GM12878 (cell line): ENCODE measurements around the gene RER1. TPM values are rescaled to one million over a fixed set of nuclear protein-coding genes. Genes with fewer than 3 reads are reported as not detected.
A peak's percentile ranks its signal among the peaks of the same experiment; 100 is the strongest.

ENCODE experiments used
- ATF7 ChIP-seq: fragments of 450-650 bp; IDR thresholded peaks from 2 replicates; pipeline ENCODE4 v1.6.1; 2016; ENCODE audit warnings: low read depth, mild to moderate bottlenecking
- CBX5 ChIP-seq: sonication (generic); IDR thresholded peaks from 2 replicates; pipeline ENCODE4 v1.6.1; 2016; ENCODE audit warnings: low read depth, moderate library complexity, mild to moderate bottlenecking, inconsistent platforms
- DPF2 ChIP-seq: fragments of 450-650 bp; IDR thresholded peaks from 2 replicates; pipeline ENCODE4 v1.6.1; 2017; ENCODE audit warnings: mild to moderate bottlenecking
- EP300 ChIP-seq, 2 experiments: fragments of 150-350 bp in 1 of 2; IDR thresholded peaks; 2 replicates each; pipeline ENCODE4 v1.6.1; 2011 to 2012; ENCODE audit warnings: low read depth in 2 of 2, low read length in 2 of 2, borderline replicate concordance in 1 of 2, improper control_type of control experiment in 1 of 2, inconsistent platforms in 1 of 2; ENCODE audit not compliant: control insufficient read depth in 1 of 2
- FOXM1 ChIP-seq: IDR thresholded peaks from 2 replicates; pipeline ENCODE4 v1.6.1; 2012; ENCODE audit warnings: low read depth, mild to moderate bottlenecking, inconsistent platforms, low read length, moderate library complexity
- MXI1 ChIP-seq: fragments of 150-350 bp; IDR thresholded peaks from 2 replicates; pipeline ENCODE4 v1.6.1; 2011; ENCODE audit warnings: low read depth, mild to moderate bottlenecking, inconsistent platforms, low read length, improper control_type of control experiment
- NBN ChIP-seq: fragments of 450-650 bp; IDR thresholded peaks from 2 replicates; pipeline ENCODE4 v1.6.1; 2016
- NR2C2 ChIP-seq: IDR thresholded peaks from 2 replicates; pipeline ENCODE4 v1.6.1; 2011; ENCODE audit warnings: borderline replicate concordance, low read depth; ENCODE audit not compliant: control insufficient read depth, insufficient read length
- RAD21 ChIP-seq: IDR thresholded peaks from 2 replicates; pipeline ENCODE4 v1.6.1; 2011; ENCODE audit warnings: mild to moderate bottlenecking, low read depth, low read length, moderate library complexity; ENCODE audit not compliant: insufficient read depth
- SPI1 ChIP-seq: IDR thresholded peaks from 2 replicates; pipeline ENCODE4 v1.6.1; 2011; ENCODE audit warnings: low read depth, mild to moderate bottlenecking, low read length, moderate library complexity, borderline replicate concordance; ENCODE audit not compliant: insufficient read depth
- TCF12 ChIP-seq: IDR thresholded peaks from 2 replicates; pipeline ENCODE4 v1.6.1; 2011; ENCODE audit warnings: low read depth, mild to moderate bottlenecking, low read length
- TCF3 ChIP-seq: IDR thresholded peaks from 2 replicates; pipeline ENCODE4 v1.6.1; 2012; ENCODE audit warnings: low read depth, mild to moderate bottlenecking, low read length, borderline replicate concordance; ENCODE audit not compliant: insufficient read depth
- USF1 ChIP-seq: IDR thresholded peaks from 2 replicates; pipeline ENCODE4 v1.6.1; 2011; ENCODE audit warnings: borderline replicate concordance, low read depth, mild to moderate bottlenecking, moderate library complexity, mixed read lengths, low read length; ENCODE audit not compliant: insufficient read depth; ENCODE audit errors: extremely low read length
- USF2 ChIP-seq: IDR thresholded peaks from 2 replicates; pipeline ENCODE4 v1.6.1; 2011; ENCODE audit warnings: low read depth, low read length, improper control_type of control experiment, borderline replicate concordance
- ZNF622 ChIP-seq: fragments of 450-650 bp; IDR thresholded peaks from 2 replicates; pipeline ENCODE4 v1.6.1; 2017; ENCODE audit warnings: mild to moderate bottlenecking, inconsistent platforms
- polyA plus RNA-seq, 11 experiments: library from polyadenylated mRNA; depleted of rRNA in 4 of 11; unstranded in 6 of 11; stranded (reverse) in 5 of 11; fragments of >200 nt; fragmentation: Nextera tagmentation in 4 of 11; fragmentation: Illumina TruSeq in 1 of 11; extraction: Ambion mirVana in 4 of 11; extraction: Trizol in 1 of 11; gene quantifications; 1 replicate in 1 of 11; 2 replicates in 10 of 11; pipeline versions ENCODE4 v1.2.1 to v1.2.3, GENCODE V29; 2011 to 2016; ENCODE audit warnings: inconsistent platforms in 2 of 11, missing spikeins in 2 of 11, low read depth in 1 of 11
- total RNA-seq, 4 experiments: library from RNA; depleted of rRNA in 3 of 4; stranded (reverse); fragments of >200 nt in 3 of 4; fragmentation: Illumina TruSeq in 1 of 4; extraction: Trizol in 1 of 4; gene quantifications; 2 replicates each; pipeline versions ENCODE4 v1.2.1 to v1.2.3, GENCODE V29; 2013 to 2021
- TF ChIP-seq, protein P1 (sequence below): fragments of 450-650 bp; IDR thresholded peaks from 2 replicates; pipeline ENCODE4 v1.6.1; 2017; ENCODE audit warnings: mild to moderate bottlenecking, moderate library complexity
- TF ChIP-seq, protein P2 (sequence below): fragments of 450-650 bp; IDR thresholded peaks from 2 replicates; pipeline ENCODE4 v1.6.1; 2017; ENCODE audit warnings: mild to moderate bottlenecking
- TF ChIP-seq, protein P3 (sequence below): fragments of 450-650 bp; conservative IDR thresholded peaks from 2 replicates; pipeline ENCODE4 v1.6.1; 2017; ENCODE audit warnings: mild to moderate bottlenecking, moderate library complexity
- TF ChIP-seq, protein P4 (sequence below): IDR thresholded peaks from 2 replicates; pipeline ENCODE4 v1.6.1; 2011; ENCODE audit warnings: mild to moderate bottlenecking, low read depth, low read length, moderate library complexity; ENCODE audit not compliant: insufficient replicate concordance

RER1 gene
- total and polyA plus RNA-seq, 10 of the 15 experiments (the other 5 are each of a cell fraction or from before 2014, with no cell fraction given) = 29.2 to 274 (median 136) TPM

- TF ChIP-seq, protein P1, sequence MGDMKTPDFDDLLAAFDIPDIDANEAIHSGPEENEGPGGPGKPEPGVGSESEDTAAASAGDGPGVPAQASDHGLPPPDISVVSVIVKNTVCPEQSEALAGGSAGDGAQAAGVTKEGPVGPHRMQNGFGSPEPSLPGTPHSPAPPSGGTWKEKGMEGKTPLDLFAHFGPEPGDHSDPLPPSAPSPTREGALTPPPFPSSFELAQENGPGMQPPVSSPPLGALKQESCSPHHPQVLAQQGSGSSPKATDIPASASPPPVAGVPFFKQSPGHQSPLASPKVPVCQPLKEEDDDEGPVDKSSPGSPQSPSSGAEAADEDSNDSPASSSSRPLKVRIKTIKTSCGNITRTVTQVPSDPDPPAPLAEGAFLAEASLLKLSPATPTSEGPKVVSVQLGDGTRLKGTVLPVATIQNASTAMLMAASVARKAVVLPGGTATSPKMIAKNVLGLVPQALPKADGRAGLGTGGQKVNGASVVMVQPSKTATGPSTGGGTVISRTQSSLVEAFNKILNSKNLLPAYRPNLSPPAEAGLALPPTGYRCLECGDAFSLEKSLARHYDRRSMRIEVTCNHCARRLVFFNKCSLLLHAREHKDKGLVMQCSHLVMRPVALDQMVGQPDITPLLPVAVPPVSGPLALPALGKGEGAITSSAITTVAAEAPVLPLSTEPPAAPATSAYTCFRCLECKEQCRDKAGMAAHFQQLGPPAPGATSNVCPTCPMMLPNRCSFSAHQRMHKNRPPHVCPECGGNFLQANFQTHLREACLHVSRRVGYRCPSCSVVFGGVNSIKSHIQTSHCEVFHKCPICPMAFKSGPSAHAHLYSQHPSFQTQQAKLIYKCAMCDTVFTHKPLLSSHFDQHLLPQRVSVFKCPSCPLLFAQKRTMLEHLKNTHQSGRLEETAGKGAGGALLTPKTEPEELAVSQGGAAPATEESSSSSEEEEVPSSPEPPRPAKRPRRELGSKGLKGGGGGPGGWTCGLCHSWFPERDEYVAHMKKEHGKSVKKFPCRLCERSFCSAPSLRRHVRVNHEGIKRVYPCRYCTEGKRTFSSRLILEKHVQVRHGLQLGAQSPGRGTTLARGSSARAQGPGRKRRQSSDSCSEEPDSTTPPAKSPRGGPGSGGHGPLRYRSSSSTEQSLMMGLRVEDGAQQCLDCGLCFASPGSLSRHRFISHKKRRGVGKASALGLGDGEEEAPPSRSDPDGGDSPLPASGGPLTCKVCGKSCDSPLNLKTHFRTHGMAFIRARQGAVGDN = no peak
- TF ChIP-seq TCF3 (no peak), MXI1 (peak; percentile 93), FOXM1 (no peak), USF1 (no peak), NR2C2 (no peak), USF2 (no peak), EP300 (IDR thresholded peaks at IDR 0.05; ENCODE audit: borderline replicate concordance in 1 of 2, control insufficient read depth in 1 of 2, low read depth in 2 of 2, low read length in 2 of 2) (no peak), TCF12 (no peak), DPF2 (peak; percentile 78), NBN (no peak), ATF7 (no peak), ZNF622 (no peak), RAD21 (no peak), CBX5 (no peak), SPI1 (peak; percentile 23; the same call in 1 of the 2 replicates)
- TF ChIP-seq, protein P2, sequence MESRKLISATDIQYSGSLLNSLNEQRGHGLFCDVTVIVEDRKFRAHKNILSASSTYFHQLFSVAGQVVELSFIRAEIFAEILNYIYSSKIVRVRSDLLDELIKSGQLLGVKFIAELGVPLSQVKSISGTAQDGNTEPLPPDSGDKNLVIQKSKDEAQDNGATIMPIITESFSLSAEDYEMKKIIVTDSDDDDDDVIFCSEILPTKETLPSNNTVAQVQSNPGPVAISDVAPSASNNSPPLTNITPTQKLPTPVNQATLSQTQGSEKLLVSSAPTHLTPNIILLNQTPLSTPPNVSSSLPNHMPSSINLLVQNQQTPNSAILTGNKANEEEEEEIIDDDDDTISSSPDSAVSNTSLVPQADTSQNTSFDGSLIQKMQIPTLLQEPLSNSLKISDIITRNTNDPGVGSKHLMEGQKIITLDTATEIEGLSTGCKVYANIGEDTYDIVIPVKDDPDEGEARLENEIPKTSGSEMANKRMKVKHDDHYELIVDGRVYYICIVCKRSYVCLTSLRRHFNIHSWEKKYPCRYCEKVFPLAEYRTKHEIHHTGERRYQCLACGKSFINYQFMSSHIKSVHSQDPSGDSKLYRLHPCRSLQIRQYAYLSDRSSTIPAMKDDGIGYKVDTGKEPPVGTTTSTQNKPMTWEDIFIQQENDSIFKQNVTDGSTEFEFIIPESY = no peak
- TF ChIP-seq, protein P3, sequence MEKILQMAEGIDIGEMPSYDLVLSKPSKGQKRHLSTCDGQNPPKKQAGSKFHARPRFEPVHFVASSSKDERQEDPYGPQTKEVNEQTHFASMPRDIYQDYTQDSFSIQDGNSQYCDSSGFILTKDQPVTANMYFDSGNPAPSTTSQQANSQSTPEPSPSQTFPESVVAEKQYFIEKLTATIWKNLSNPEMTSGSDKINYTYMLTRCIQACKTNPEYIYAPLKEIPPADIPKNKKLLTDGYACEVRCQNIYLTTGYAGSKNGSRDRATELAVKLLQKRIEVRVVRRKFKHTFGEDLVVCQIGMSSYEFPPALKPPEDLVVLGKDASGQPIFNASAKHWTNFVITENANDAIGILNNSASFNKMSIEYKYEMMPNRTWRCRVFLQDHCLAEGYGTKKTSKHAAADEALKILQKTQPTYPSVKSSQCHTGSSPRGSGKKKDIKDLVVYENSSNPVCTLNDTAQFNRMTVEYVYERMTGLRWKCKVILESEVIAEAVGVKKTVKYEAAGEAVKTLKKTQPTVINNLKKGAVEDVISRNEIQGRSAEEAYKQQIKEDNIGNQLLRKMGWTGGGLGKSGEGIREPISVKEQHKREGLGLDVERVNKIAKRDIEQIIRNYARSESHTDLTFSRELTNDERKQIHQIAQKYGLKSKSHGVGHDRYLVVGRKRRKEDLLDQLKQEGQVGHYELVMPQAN = peak; percentile 95
- TF ChIP-seq, protein P4, sequence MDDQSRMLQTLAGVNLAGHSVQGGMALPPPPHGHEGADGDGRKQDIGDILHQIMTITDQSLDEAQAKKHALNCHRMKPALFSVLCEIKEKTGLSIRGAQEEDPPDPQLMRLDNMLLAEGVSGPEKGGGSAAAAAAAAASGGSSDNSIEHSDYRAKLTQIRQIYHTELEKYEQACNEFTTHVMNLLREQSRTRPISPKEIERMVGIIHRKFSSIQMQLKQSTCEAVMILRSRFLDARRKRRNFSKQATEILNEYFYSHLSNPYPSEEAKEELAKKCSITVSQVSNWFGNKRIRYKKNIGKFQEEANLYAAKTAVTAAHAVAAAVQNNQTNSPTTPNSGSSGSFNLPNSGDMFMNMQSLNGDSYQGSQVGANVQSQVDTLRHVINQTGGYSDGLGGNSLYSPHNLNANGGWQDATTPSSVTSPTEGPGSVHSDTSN = no peak
Measured at GRCh38 chr1:2412395-2412772, 20.7 kb downstream of the RER1 start, which contains the start of gene PEX10 (continued).
